Myocyte (in vitro differentiated cells): ENCODE data around the gene TEK. TPM values are rescaled to one million over a fixed set of nuclear protein-coding genes. Genes with fewer than 3 reads are reported as not detected.

Source experiments
- DNase-seq: peaks from one replicate; pipeline ENCODE4 v3.0.0-alpha.2; 2012; ENCODE audit warnings: low read depth
- total RNA-seq: library from RNA; depleted of rRNA; stranded (reverse); fragments of >200 nt; gene quantifications from 2 replicates; pipeline ENCODE4 v1.2.3, GENCODE V29; 2014

Gene TEK
- total RNA-seq, 1 donor from 2014 or later = 0.72 TPM

DNA sequence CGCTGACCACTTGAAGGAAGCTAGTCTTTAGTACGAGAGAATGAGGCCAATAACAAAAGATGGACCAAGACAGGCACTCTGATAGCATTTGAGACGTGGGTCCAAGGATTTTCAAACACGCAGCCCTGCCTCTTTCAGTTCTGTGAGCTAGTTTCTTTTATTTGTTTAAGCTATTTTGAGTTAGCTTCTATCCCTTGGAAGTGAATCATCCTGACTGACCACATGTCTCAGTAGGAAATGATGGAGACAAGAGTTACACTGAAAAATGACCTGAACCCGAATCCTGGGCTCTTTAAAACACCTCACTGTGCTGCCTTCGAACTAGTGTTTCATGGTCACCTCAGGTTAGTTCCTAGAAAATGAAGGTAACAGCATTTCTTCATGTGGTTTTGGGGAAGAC, 9.9 kb downstream of the TEK start:
- DNase-seq = peak; percentile 62

DNA sequence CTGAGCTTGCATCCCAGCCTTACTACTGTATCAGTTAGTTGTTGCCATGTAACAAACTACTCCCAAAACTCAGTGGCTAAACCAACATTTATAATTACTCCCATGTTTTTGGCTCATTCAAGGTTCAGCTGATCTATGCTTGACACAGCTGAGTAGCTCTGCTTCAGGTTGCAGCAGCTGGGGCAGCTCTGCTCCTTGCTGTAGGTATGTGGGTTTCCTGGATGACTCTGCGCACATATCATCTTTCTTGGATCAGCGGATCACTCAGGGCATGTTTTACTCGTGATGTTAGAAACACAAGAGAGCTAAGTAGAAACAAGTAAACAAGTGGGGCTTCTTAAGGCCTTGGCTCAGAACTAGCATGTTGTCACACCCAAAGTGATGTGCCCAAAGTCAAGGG, 15.1 kb downstream of the TEK start:
- peak; percentile 55 for DNase-seq

DNA sequence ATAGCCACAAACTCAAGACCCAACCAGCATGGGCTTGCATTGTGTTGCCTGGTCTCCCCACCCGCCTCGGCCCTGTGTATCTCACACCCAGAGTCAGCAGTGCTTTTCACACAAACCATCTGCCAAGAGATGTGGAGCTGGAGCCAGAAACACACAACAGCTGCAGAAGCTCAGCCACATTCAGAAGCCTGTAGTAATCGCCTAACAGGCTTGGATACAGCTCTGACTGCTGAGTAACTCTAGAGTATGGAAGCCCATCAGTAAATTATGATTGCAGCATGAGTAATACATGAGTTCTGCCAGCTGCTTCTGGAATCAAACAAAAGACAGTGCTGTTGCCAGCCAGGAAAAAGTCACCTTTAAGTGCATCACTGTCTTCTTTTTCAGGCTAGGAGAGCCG, 16.0 kb downstream of the TEK start:
- DNase-seq = peak; percentile 99

GRCh38 chr9:27125936-27126335, 16.9 kb downstream of the TEK start:
- DNase-seq = peak; percentile 33

DNA sequence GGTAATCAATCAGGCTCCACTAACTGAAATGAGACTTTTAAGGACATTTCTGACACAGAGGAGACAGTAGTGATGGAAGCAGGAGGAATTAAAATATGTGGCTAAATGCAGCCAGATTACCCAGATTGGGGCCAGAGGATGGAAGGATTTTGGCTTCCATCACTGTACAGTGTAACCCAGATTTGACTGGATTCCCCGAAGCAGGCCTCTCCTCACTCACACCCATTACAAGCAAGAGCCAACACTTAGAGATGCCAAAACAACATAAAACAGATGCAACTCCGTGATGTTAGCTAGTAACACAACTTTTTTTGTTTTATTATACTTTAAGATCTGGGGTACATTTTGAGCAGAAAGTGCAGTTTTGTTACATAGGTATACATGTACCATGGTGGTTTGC, 17.6 kb downstream of the TEK start:
- DNase-seq = no peak

- DNase-seq = no peak
Observed at GRCh38 chr9:27129221-27129620, 20.2 kb downstream of the TEK start.

DNA sequence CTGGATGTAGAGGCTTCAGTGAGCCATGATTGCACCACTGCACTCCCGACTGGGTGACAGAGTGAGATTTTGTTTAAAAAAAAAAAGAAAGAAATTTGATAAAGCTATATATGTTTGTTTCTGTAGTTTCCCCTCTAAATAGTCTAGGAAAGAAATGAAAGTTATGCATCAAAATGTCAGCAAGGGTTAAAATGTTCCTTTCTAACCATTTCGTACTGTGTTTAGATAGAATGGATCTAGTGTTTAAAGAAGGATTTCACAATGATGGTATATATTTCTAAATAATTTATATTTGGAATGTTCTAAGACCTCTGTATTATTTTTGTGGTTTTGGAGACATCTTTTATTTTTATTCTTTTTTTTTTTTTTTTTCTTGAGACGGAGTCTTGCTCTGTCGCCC, 22.7 kb downstream of the TEK start:
- no peak for DNase-seq

- DNase-seq = no peak
Observed at GRCh38 chr9:27133817-27134216, 24.8 kb downstream of the TEK start.

DNA sequence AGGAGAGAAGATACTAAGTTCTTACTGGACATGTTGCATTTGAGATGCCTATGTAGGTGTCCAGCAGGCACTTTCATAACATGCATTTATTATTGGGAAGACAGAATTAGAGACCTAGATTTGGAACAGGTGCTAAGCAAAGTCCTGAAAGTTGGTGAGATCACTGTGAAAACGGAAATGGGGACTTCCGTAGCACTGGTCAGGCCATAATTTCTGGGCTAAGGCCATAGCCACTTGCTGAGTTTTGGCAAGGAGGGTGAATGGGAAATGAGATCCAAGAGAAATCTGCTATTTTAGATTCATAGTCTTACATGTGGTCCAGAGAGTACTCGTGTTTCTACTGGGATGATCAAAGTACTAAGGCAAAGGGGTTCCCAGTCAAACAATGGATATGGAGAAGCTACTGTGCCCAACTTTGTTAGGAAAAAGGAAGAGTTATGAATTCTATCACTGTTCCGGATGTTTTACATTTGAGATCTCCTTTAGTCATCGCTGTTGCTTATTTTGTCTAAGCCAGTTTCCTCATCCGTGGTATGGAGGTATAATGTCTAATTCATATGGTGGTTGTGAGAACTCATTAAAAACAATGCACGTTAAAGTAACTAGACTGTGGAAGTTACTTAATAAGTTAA, 33.4 kb downstream of the TEK start:
- no peak for DNase-seq

- DNase-seq = no peak
Observed at GRCh38 chr9:27145143-27145542, 36.1 kb downstream of the TEK start.

- DNase-seq = no peak
Observed at GRCh38 chr9:27149651-27150050, 40.6 kb downstream of the TEK start.

DNA sequence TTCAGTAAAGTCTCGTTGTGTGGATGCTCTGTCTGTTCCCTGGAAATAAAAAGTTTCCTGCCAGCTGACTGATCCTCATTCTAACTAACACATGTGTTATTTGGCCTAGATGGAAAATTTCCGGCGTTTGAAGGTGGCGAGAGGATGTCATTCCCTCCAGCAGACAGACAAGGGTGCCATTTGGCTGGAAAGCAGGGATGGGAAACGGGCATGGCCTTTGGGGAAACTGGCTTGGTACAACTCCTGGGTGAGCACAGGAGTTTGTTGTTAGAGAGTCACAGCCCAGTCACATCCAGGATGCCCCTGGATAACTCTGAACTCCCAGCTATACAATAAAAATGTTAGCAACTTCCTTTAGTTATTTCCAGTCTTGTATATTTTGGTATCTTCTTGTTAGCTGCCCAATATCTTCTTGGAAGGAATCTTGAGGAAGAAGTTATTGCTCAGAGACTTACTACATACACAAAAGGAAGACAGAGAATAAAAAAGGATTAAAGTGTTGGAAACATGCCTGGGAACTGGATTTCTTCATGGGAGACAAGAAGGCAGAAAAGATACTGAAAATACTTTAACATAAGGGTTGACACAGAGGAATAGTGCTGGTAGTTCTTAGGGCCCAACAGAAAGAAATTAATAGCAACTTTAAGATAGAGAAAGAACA, 41.9 kb downstream of the TEK start:
- DNase-seq = peak; percentile 31

DNA sequence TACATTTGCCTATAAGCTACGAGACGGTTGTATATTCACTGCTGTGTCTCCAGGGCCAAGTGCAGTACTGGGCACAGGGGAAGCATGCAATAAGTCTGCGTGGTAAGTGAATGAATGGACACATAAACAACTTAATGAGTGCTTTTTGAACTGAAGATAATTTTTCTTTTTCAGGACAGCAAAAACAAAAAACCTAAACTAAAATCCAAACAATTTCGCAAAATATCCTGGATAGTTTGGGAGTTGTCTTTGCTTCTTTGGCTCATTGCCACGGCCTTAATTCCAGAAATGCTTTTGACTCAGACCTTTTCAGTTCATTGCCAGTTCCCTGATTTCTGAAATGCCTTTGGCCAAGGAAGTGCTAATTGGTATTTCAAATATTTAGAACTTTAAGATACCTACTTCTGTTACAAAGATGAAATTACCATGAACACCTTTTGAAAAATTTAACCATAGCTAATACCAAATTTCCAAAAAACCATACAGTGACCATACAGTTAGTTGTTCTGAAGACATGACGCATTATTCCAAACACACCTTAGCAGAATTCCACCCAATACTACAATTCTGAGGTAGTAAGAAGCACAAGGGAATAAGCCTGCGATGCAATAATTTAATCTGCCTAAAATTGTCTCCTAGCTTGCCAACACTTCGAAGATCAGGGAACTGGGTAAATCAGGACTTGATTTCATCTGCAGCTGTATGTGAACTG, 42.8 kb downstream of the TEK start:
- DNase-seq = peak; percentile 61

- no peak for DNase-seq
Observed at GRCh38 chr9:27152405-27152718, 43.3 kb downstream of the TEK start.

DNA sequence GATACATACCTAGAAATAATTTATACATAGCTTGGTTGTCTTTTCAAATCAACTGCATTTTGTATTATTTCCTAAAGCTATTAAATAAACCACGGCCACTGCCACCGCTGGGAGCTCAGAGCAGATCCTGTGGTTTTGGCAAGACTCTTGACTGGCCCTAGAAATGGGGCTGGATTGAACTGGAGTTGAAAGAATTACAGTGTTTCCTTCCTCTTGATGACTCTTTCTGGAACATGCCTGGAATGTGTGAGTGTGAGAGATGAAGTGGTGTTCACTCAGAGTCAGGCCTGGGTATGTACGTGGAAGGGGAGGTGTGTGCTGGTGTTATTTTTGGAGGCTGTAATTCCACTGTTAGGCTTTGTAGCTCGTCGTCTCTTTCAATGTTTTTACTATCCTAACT, 45.9 kb downstream of the TEK start:
- peak; percentile 74 for DNase-seq

- no peak for DNase-seq
Observed at GRCh38 chr9:27157097-27157496, 48.1 kb downstream of the TEK start.

DNA sequence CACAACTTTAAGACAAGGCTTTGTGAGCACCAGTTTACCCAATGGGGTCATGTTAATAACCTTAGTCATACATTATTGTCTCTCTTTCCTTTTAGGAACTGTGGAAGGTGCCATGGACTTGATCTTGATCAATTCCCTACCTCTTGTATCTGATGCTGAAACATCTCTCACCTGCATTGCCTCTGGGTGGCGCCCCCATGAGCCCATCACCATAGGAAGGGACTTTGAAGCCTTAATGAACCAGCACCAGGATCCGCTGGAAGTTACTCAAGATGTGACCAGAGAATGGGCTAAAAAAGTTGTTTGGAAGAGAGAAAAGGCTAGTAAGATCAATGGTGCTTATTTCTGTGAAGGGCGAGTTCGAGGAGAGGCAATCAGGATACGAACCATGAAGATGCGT, 48.7 kb downstream of the TEK start:
- DNase-seq = no peak

- no peak for DNase-seq
Observed at GRCh38 chr9:27160636-27161035, 51.6 kb downstream of the TEK start.

- DNase-seq = no peak
Observed at GRCh38 chr9:27162045-27162444, 53.0 kb downstream of the TEK start.

GRCh38 chr9:27165068-27165467, 56.0 kb downstream of the TEK start:
- DNase-seq = no peak

GRCh38 chr9:27165670-27166069, 56.6 kb downstream of the TEK start:
- no peak for DNase-seq

- no peak for DNase-seq
Observed at GRCh38 chr9:27168496-27168895, 59.5 kb downstream of the TEK start.

GRCh38 chr9:27168951-27169350, 59.9 kb downstream of the TEK start:
- DNase-seq = no peak
